ACC112 (cell line): ENCODE measurements around the gene HELB.

Experiments
- H2AFZ ChIP-seq: fragments of 200-600 bp; sonication (generic); one replicate; pipeline ENCODE4 v1.6.0; 2017; ENCODE audit warnings: antibody characterized with exemption, low read length; ENCODE audit not compliant: unreplicated experiment
- H3K27ac ChIP-seq: fragments of 200-600 bp; sonication (generic); 2 replicates; pipeline ENCODE4 v1.5.1; 2014; ENCODE audit warnings: low read depth, mild to moderate bottlenecking, antibody characterized with exemption, low read length, moderate library complexity
- H3K27me3 ChIP-seq: fragments of 200-600 bp; sonication (generic); 2 replicates; pipeline ENCODE4 v1.6.1; 2014; ENCODE audit warnings: mild to moderate bottlenecking, antibody characterized with exemption, low read length, moderate library complexity, mixed read lengths; ENCODE audit not compliant: insufficient read depth
- H3K36me3 ChIP-seq: fragments of 200-600 bp; sonication (generic); 2 replicates; pipeline ENCODE4 v1.6.1; 2016; ENCODE audit warnings: mild to moderate bottlenecking, antibody characterized with exemption, low read length, moderate library complexity, mixed read lengths; ENCODE audit not compliant: insufficient read depth
- H3K4me1 ChIP-seq: fragments of 200-600 bp; sonication (generic); one replicate; pipeline ENCODE4 v1.6.1; 2016; ENCODE audit warnings: low read length, mixed read lengths; ENCODE audit not compliant: insufficient read depth, unreplicated experiment, control insufficient read depth
- H3K4me3 ChIP-seq: fragments of 200-600 bp; sonication (generic); 2 replicates; pipeline ENCODE4 v1.5.1; 2014; ENCODE audit warnings: mild to moderate bottlenecking, low read depth, low read length
- H3K79me2 ChIP-seq: fragments of 200-600 bp; sonication (generic); one replicate; pipeline ENCODE4 v1.6.0; 2016; ENCODE audit warnings: low read length; ENCODE audit not compliant: control insufficient read depth, unreplicated experiment, insufficient read depth

The HELB gene

GRCh38 chr12:66387117-66387516 is 84.8 kb downstream of the HELB start:
- Histone ChIP-seq H3K4me3 (no peak overlapping the region), H3K27me3 (peaks cover 51% of the 10 kb centered on the region), H2AFZ (no peak overlapping the region), H3K36me3 (no peaks in the 10 kb centered on the region), H3K27ac (no peak overlapping the region), H3K4me1 (no peaks in the 10 kb centered on the region), H3K79me2 (no peaks in the 10 kb centered on the region)
